HepG2 (cell line): ENCODE data around the gene B3GALT6. TPM values are rescaled to one million over a fixed set of nuclear protein-coding genes. Genes with fewer than 3 reads are reported as not detected.

Experiments used
- CREB3 ChIP-seq: sonication (generic); formaldehyde crosslinking; IDR thresholded peaks from 2 replicates; pipeline ENCODE4 v1.5.0; 2020; ENCODE audit warnings: missing genetic modification reagents
- EEA1 ChIP-seq: sonication (generic); formaldehyde crosslinking; IDR thresholded peaks from 2 replicates; pipeline ENCODE4 v1.5.1; 2020; ENCODE audit warnings: mild to moderate bottlenecking, missing genetic modification reagents, borderline replicate concordance
- ELF4 ChIP-seq: sonication (generic); formaldehyde crosslinking; IDR thresholded peaks from 2 replicates; pipeline ENCODE4 v1.5.0; 2020; ENCODE audit warnings: missing genetic modification reagents, mild to moderate bottlenecking, moderate library complexity, borderline replicate concordance
- FOXP4 ChIP-seq: sonication (generic); formaldehyde crosslinking; IDR thresholded peaks from 2 replicates; pipeline ENCODE4 v1.4.0; 2020; ENCODE audit warnings: missing genetic modification reagents
- IKZF1 ChIP-seq: fragments of 450-650 bp; IDR thresholded peaks from 2 replicates; pipeline ENCODE4 v1.7.1; 2016
- JUN ChIP-seq: sonication (generic); formaldehyde crosslinking; IDR thresholded peaks from 2 replicates; pipeline ENCODE4 v1.4.0; 2020; ENCODE audit warnings: mild to moderate bottlenecking, missing genetic modification reagents
- LRRFIP1 ChIP-seq: sonication (generic); formaldehyde crosslinking; conservative IDR thresholded peaks from 2 replicates; pipeline ENCODE4 v1.4.0; 2020; ENCODE audit warnings: missing genetic modification reagents
- MBD4 ChIP-seq: IDR thresholded peaks from 2 replicates; pipeline ENCODE4 v1.6.1; 2012; ENCODE audit warnings: low read length, inconsistent platforms, borderline replicate concordance
- PATZ1 ChIP-seq: sonication (generic); formaldehyde crosslinking; IDR thresholded peaks from 2 replicates; pipeline ENCODE4 v1.4.0; 2020; ENCODE audit warnings: missing genetic modification reagents
- PHB2 ChIP-seq: fragments of 450-650 bp; IDR thresholded peaks from 2 replicates; pipeline ENCODE4 v1.6.1; 2018; ENCODE audit not compliant: partially characterized antibody
- POGZ ChIP-seq: sonication (generic); formaldehyde crosslinking; IDR thresholded peaks from 2 replicates; pipeline ENCODE4 v1.4.0; 2020; ENCODE audit warnings: mild to moderate bottlenecking, missing genetic modification reagents
- PTBP1 ChIP-seq: fragments of 200-400 bp; formaldehyde crosslinking; IDR thresholded peaks from 2 replicates; pipeline ENCODE4 v1.6.1; 2018; ENCODE audit warnings: low read length, low read depth; ENCODE audit not compliant: poor library complexity, severe bottlenecking
- RBAK ChIP-seq: sonication (generic); formaldehyde crosslinking; IDR thresholded peaks from 2 replicates; pipeline ENCODE4 v1.5.1; 2020; ENCODE audit warnings: mild to moderate bottlenecking, missing genetic modification reagents
- ZBTB2 ChIP-seq: sonication (generic); formaldehyde crosslinking; IDR thresholded peaks from 2 replicates; pipeline ENCODE4 v1.8.0; 2022; ENCODE audit warnings: low read depth, missing genetic modification reagents
- ZBTB43 ChIP-seq: sonication (generic); formaldehyde crosslinking; conservative IDR thresholded peaks from 2 replicates; pipeline ENCODE4 v1.4.0; 2020; ENCODE audit warnings: missing genetic modification reagents
- ZNF20 ChIP-seq: sonication (generic); formaldehyde crosslinking; IDR thresholded peaks from 2 replicates; pipeline ENCODE4 v1.4.0; 2020; ENCODE audit warnings: mild to moderate bottlenecking, moderate library complexity, missing genetic modification reagents
- ZNF337 ChIP-seq: sonication (generic); formaldehyde crosslinking; IDR thresholded peaks from 2 replicates; pipeline ENCODE4 v1.5.1; 2020; ENCODE audit warnings: missing genetic modification reagents, low read depth, mild to moderate bottlenecking, borderline replicate concordance
- ZNF614 ChIP-seq: IDR thresholded peaks from 2 replicates; pipeline ENCODE4 v1.6.1; 2018; ENCODE audit warnings: missing biosample characterization, missing genetic modification reagents, inconsistent platforms, borderline replicate concordance
- polyA plus RNA-seq, 8 experiments: library from polyadenylated mRNA; depleted of rRNA in 3 of 8; stranded (reverse) in 7 of 8; unstranded in 1 of 8; fragments of >200 nt; fragmentation: Illumina TruSeq in 4 of 8; extraction: Trizol in 4 of 8; gene quantifications; 2 replicates each; pipeline versions ENCODE4 v1.2.1 to v1.2.3, GENCODE V29; 2011 to 2016; ENCODE audit warnings: low read depth in 4 of 8, missing spikeins in 1 of 8, mixed read lengths in 1 of 8; ENCODE audit not compliant: insufficient read depth in 1 of 8
- total RNA-seq, 5 experiments: library from RNA; depleted of rRNA; stranded (reverse); fragments of >200 nt; fragmentation: Illumina TruSeq; extraction: Trizol; gene quantifications; 2 replicates each; pipeline ENCODE4 v1.2.3, GENCODE V29; 2016; ENCODE audit warnings: low read depth in 1 of 5

The B3GALT6 gene
- total and polyA plus RNA-seq, 2 of the 13 experiments (the other 11 are each of a cell fraction or from before 2014, with no cell fraction given) = 3.9 to 14.2 TPM

- TF ChIP-seq PATZ1 (CRISPR knock-in tag) (peak; percentile 63), FOXP4 (peak; percentile 33; the same call in 1 of the 2 replicates), POGZ (CRISPR knock-in tag) (no peak), EEA1 (no peak), PTBP1 (no peak), ELF4 (CRISPR knock-in tag) (peak; percentile 79; the same call in 1 of the 2 replicates), ZNF614 (CRISPR knock-in tag) (peak; percentile 47; the same call in 1 of the 2 replicates), ZBTB43 (CRISPR knock-in tag) (0 out of 2 replicates have a peak, but pooled peaks have one; percentile 62), CREB3 (no peak), RBAK (CRISPR knock-in tag) (no peak), ZNF20 (CRISPR knock-in tag) (no peak), IKZF1 (no peak), ZNF337 (CRISPR knock-in tag) (peak; percentile 28; the same call in 1 of the 2 replicates), JUN (CRISPR knock-in tag) (0 out of 2 replicates have a peak, but pooled peaks have one; percentile 34), PHB2 (no peak), LRRFIP1 (CRISPR knock-in tag) (no peak), ZBTB2 (CRISPR knock-in tag) (peak; percentile 66; the same call in 1 of the 2 replicates), MBD4 (no peak)
Measured at GRCh38 chr1:1231400-1232207, 433 bp upstream of the B3GALT6 start, which contains the start of gene SDF4 (continued).
